HG02884 (cell line): ENCODE results near the gene ETDC.

Experiments
- ATAC-seq: cut with Tn5 transposase; IDR thresholded peaks from one replicate; pipeline ENCODE4 v1.9.1; 2021; ENCODE audit warnings: mild to moderate bottlenecking, moderate library complexity; ENCODE audit not compliant: unreplicated experiment

Gene ETDC

DNA sequence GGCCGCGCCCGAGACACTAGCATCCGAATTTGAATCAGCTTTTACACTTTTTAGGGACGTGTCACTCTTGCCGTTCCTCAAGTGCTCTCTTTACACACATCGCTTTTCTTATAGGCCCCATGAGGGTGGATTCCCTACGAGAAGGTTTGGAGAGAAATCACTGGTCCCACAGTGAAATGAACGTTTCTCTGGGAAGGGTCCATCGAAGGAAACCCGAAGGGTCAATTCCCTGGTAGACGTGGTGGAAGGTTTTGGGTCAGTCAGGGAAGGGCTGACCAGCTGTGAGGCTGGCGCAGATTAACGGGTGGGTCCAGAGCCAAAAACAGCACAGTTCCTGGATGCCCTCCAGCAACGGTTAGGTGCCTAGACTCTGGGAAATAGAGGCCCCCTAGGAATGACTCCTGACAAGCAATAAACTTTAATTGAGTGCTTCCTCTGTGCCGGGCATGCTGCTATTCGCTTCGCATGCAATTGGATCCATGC lies 35.9 kb downstream of the ETDC start:
- ATAC-seq = no peak

DNA sequence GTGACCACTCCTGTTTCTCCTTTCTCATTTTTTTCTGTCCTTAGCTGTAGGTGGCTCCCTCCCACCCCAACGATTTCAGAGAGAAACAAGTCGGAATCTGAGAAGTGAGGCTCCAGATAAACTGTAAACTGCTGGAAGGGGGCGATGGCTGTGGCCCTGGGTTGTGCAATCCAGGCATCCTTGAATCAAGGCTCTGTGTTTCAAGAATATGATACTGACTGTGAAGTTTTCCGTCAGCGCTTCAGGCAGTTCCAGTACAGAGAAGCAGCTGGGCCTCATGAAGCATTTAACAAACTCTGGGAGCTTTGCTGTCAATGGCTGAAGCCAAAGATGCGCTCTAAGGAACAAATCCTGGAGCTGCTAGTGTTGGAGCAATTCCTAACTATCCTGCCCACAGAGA lies 37.7 kb downstream of the ETDC start:
- no peak for ATAC-seq

DNA sequence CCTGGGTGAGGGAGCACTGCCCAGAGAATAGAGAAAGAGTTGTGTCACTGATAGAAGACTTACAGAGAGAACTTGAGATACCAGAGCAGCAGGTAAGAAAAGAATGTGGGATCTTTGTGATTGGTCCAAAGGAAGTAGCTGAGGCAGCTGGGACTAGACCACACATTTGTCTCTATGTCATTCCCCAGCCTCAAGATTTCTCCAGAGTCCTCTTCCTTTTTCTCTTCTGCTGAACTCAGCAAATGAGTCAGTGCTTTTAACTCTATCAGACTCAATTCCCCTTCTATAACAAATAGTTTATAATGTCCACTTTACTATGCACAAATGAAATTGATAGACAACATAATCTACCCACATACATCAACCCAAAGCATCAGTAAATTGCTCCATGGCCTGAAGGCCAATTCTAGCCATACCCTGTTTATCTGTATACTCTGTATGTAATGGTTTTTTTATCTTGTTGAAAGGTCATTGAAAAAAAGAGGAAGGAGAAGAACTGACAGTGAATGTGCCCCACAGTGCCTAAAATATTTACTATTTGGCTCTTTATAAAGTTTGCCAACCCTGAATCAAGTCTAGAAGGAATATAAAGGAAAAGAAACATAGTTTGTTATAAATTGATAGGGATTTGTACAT lies 38.2 kb downstream of the ETDC start:
- no peak for ATAC-seq

DNA sequence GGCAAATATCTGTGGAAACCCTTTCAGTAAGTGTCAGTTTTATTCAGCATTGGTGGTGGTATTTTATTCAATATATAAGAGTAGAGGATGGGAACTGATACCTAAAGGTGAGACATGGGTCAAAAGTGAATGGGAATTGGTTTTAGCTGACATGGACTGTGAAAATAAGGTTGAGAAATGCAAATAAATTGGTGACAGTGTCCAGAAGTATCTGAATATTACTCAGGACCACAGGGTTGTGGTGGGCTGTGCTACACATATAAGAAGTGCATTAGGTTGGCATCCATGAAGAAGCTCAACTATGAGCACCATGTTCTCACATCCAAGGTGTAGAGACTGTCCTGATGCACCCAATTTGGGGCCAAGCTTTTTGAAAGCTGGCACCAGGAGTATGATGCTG lies 45.0 kb downstream of the ETDC start:
- ATAC-seq = peak; percentile 70
